IMR-90 (cell line): ENCODE data around the gene FNDC3B. TPM values are rescaled to one million over a fixed set of nuclear protein-coding genes. Genes with fewer than 3 reads are reported as not detected.

Experiments used
- ATAC-seq: fragments of 200-7000 bp; cut with Tn5 transposase; 2 replicates; pipeline ENCODE4 v1.9.1; 2020; ENCODE audit warnings: low read depth, mild to moderate bottlenecking, moderate library complexity
- BruUV-seq: library from RNA; stranded (reverse); fragments of 400-500 nt; replicated peaks from 2 replicates; lab custom pipeline; 2021; lab: Mats Ljungman, UMichigan
- CTCF ChIA-PET: fragments of 300-600 bp; formaldehyde crosslinking; extraction: SDS; loops from one replicate; lab custom pipeline; 2021; ENCODE audit warnings: antibody characterized with exemption; lab: Yijun Ruan, JAX
- POLR2A ChIA-PET: fragments of 300-600 bp; sonication (Branson Sonifier 250); formaldehyde crosslinking; loops from one replicate; lab custom pipeline; 2022; ENCODE audit warnings: antibody characterized with exemption; ENCODE audit not compliant: unreplicated experiment; lab: Charles Lee
- DNase-seq: peaks from one replicate; pipeline ENCODE4 v3.0.0; 2013
- H2AFZ ChIP-seq: replicated peaks from 2 replicates; pipeline ENCODE3; 2013; ENCODE audit warnings: low read length, mild to moderate bottlenecking; ENCODE audit not compliant: poor library complexity
- H2AK5ac ChIP-seq: 2 replicates; pipeline ENCODE4 v1.6.1; 2013; ENCODE audit warnings: low read depth, low read length, inconsistent platforms
- H2AK9ac ChIP-seq: replicated peaks from 2 replicates; pipeline ENCODE3; 2013; ENCODE audit warnings: mild to moderate bottlenecking, low read depth, low read length, moderate library complexity; ENCODE audit not compliant: poor library complexity
- H2BK120ac ChIP-seq: 2 replicates; pipeline ENCODE4 v1.6.1; 2013; ENCODE audit warnings: low read depth, low read length, inconsistent platforms
- H2BK15ac ChIP-seq: 3 replicates; pipeline ENCODE4 v1.6.1; 2013; ENCODE audit warnings: low read depth, low read length, inconsistent platforms
- H2BK20ac ChIP-seq: 2 replicates; pipeline ENCODE4 v1.6.1; 2013; ENCODE audit warnings: low read depth, mild to moderate bottlenecking, inconsistent platforms, low read length, moderate library complexity
- H2BK5ac ChIP-seq: 2 replicates; pipeline ENCODE4 v1.6.1; 2013; ENCODE audit warnings: mild to moderate bottlenecking, low read depth, low read length, inconsistent platforms; ENCODE audit not compliant: poor library complexity, severe bottlenecking
- H3K14ac ChIP-seq: replicated peaks from 2 replicates; pipeline ENCODE4 v1.6.1; 2013; ENCODE audit warnings: low read depth, low read length, inconsistent platforms
- H3K18ac ChIP-seq: 2 replicates; pipeline ENCODE4 v1.6.1; 2013; ENCODE audit warnings: low read depth, low read length, control low read depth
- H3K23ac ChIP-seq: 2 replicates; pipeline ENCODE4 v1.6.1; 2013; ENCODE audit warnings: low read depth, low read length, inconsistent platforms
- H3K27ac ChIP-seq: 2 replicates; pipeline ENCODE4 v1.5.1; 2013; ENCODE audit warnings: mild to moderate bottlenecking, control low read depth, low read length; ENCODE audit not compliant: insufficient read depth
- H3K27me3 ChIP-seq: 2 replicates; pipeline ENCODE4 v1.6.1; 2013; ENCODE audit warnings: low read length; ENCODE audit not compliant: control insufficient read depth, insufficient read depth
- H3K36me3 ChIP-seq: 2 replicates; pipeline ENCODE4 v1.6.1; 2013; ENCODE audit warnings: low read length, mixed read lengths; ENCODE audit not compliant: control insufficient read depth, insufficient read depth
- H3K4ac ChIP-seq: 2 replicates; pipeline ENCODE4 v1.6.1; 2013; ENCODE audit warnings: low read depth, low read length, inconsistent platforms
- H3K4me1 ChIP-seq: 2 replicates; pipeline ENCODE4 v1.6.1; 2013; ENCODE audit warnings: low read length, mixed read lengths; ENCODE audit not compliant: control insufficient read depth, insufficient read depth
- H3K4me2 ChIP-seq: 2 replicates; pipeline ENCODE4 v1.6.1; 2013; ENCODE audit warnings: low read depth, mild to moderate bottlenecking, control low read depth, low read length, moderate library complexity
- H3K4me3 ChIP-seq: 2 replicates; pipeline ENCODE4 v1.5.1; 2013; ENCODE audit warnings: low read depth, mild to moderate bottlenecking, control low read depth, low read length, moderate library complexity; ENCODE audit not compliant: insufficient read depth
- H3K56ac ChIP-seq: 2 replicates; pipeline ENCODE4 v1.6.1; 2013; ENCODE audit warnings: low read length, inconsistent platforms; ENCODE audit not compliant: insufficient read depth; ENCODE audit errors: extremely low read depth
- H3K79me1 ChIP-seq, 2 experiments: 2 replicates each; pipeline ENCODE4 v1.6.1; 2013; ENCODE audit warnings: low read length in 2 of 2, inconsistent platforms in 1 of 2, low read depth in 1 of 2
- H3K9ac ChIP-seq: 2 replicates; pipeline ENCODE4 v1.6.1; 2013; ENCODE audit warnings: low read depth, low read length, control low read depth
- H3K9me1 ChIP-seq: 2 replicates; pipeline ENCODE4 v1.6.1; 2013; ENCODE audit warnings: low read length, inconsistent platforms; ENCODE audit not compliant: insufficient read depth
- H3K9me3 ChIP-seq: 2 replicates; pipeline ENCODE4 v1.6.1; 2013; ENCODE audit warnings: low read length; ENCODE audit not compliant: control insufficient read depth, insufficient read depth
- H4K20me1 ChIP-seq: 2 replicates; pipeline ENCODE4 v1.6.1; 2013; ENCODE audit warnings: low read length, inconsistent platforms; ENCODE audit not compliant: insufficient read depth
- H4K5ac ChIP-seq: 2 replicates; pipeline ENCODE4 v1.6.1; 2013; ENCODE audit warnings: mild to moderate bottlenecking, low read depth, low read length, control low read depth
- H4K8ac ChIP-seq, 2 experiments: 2 replicates each; pipeline ENCODE4 v1.6.1; 2013; ENCODE audit warnings: low read depth in 2 of 2, low read length in 2 of 2, control low read depth in 1 of 2, inconsistent platforms in 1 of 2
- H4K91ac ChIP-seq: 2 replicates; pipeline ENCODE4 v1.6.1; 2013; ENCODE audit warnings: low read depth, low read length, inconsistent platforms; ENCODE audit not compliant: insufficient read depth
- BHLHE40 ChIP-seq: fragments of 150-350 bp; IDR thresholded peaks from 2 replicates; pipeline ENCODE4 v1.6.1; 2016; ENCODE audit warnings: mild to moderate bottlenecking, low read depth, low read length
- CEBPB ChIP-seq: IDR thresholded peaks from 2 replicates; pipeline ENCODE4 v1.6.1; 2012; ENCODE audit warnings: low read depth, low read length, improper control_type of control experiment
- CHD1 ChIP-seq: IDR thresholded peaks from 2 replicates; pipeline ENCODE4 v1.6.1; 2012; ENCODE audit warnings: low read depth, low read length, improper control_type of control experiment
- FOS ChIP-seq: fragments of 150-350 bp; IDR thresholded peaks from 2 replicates; pipeline ENCODE4 v1.6.1; 2016; ENCODE audit warnings: low read depth, low read length
- MAFK ChIP-seq: IDR thresholded peaks from 2 replicates; pipeline ENCODE4 v1.6.1; 2012; ENCODE audit warnings: low read depth, low read length, improper control_type of control experiment
- MXI1 ChIP-seq: IDR thresholded peaks from 2 replicates; pipeline ENCODE4 v1.6.1; 2012; ENCODE audit warnings: low read depth, mild to moderate bottlenecking, low read length, moderate library complexity, borderline replicate concordance
- POLR2A ChIP-seq: IDR thresholded peaks from 2 replicates; pipeline ENCODE4 v1.6.1; 2012; ENCODE audit warnings: mild to moderate bottlenecking, low read depth, low read length
- RAD21 ChIP-seq: IDR thresholded peaks from 2 replicates; pipeline ENCODE4 v1.6.1; 2012; ENCODE audit warnings: low read length, improper control_type of control experiment
- RCOR1 ChIP-seq: IDR thresholded peaks from 2 replicates; pipeline ENCODE4 v1.6.1; 2012; ENCODE audit warnings: mild to moderate bottlenecking, low read length, improper control_type of control experiment; ENCODE audit not compliant: insufficient replicate concordance
- RFX5 ChIP-seq: IDR thresholded peaks from 2 replicates; pipeline ENCODE4 v1.8.0; 2012; ENCODE audit warnings: low read depth, mild to moderate bottlenecking, low read length, moderate library complexity
- SMC3 ChIP-seq: fragments of 150-350 bp; IDR thresholded peaks from 2 replicates; pipeline ENCODE4 v1.6.1; 2016; ENCODE audit warnings: low read depth, mild to moderate bottlenecking, antibody characterized with exemption, low read length, moderate library complexity
- WGBS, 2 experiments: methylation state at CpG; one replicate each; pipeline versions ENCODE4 v1.1.5 to v1.1.7; 2013; ENCODE audit warnings: missing lambda C conversion rate in 2 of 2; ENCODE audit not compliant: insufficient read length in 1 of 2; ENCODE audit errors: extremely low coverage in 2 of 2; 5-methylcytosine and 5-hydroxymethylcytosine counted together
- dilution Hi-C: fragments of 300-500 bp; cut with HindIII; formaldehyde crosslinking; loops from one replicate; pipeline ENCODE4 v1.14.3; 2018; ENCODE audit warnings: low sequenced_read_pairs; ENCODE audit not compliant: unreplicated experiment
- in situ Hi-C: fragments of 300-500 bp; cut with MboI; formaldehyde crosslinking; loops from 3 replicates; pipeline ENCODE4 v1.14.3; 2019; ENCODE audit warnings: low sequenced_read_pairs, inconsistent platforms, mixed read lengths
- intact Hi-C: fragments of 100-400 bp; cut with micrococcal nuclease; formaldehyde crosslinking; loops from 2 replicates; pipeline ENCODE4 v1.10.0; 2022
- polyA plus RNA-seq, 3 experiments: library from polyadenylated mRNA; depleted of rRNA; stranded (reverse); fragments of >200 nt; gene quantifications; 2 replicates each; pipeline ENCODE4 v1.2.3, GENCODE V29; 2012; ENCODE audit warnings: low replicate concordance in 1 of 3
- total RNA-seq: library from RNA; depleted of rRNA; stranded (reverse); fragments of >200 nt; gene quantifications from 2 replicates; pipeline ENCODE4 v1.2.3, GENCODE V29; 2012
- TF ChIP-seq, protein P1 (sequence below): conservative IDR thresholded peaks from 2 replicates; pipeline ENCODE4 v1.5.1; 2012; ENCODE audit warnings: mild to moderate bottlenecking, low read depth, low read length, improper control_type of control experiment
- TF ChIP-seq, protein P2 (sequence below): fragments of 150-350 bp; IDR thresholded peaks from 2 replicates; pipeline ENCODE4 v1.6.1; 2017; ENCODE audit warnings: mild to moderate bottlenecking, antibody characterized with exemption, low read length, low read depth
- TF ChIP-seq, protein P3 (sequence below): fragments of 150-350 bp; IDR thresholded peaks from 2 replicates; pipeline ENCODE4 v1.6.1; 2016; ENCODE audit warnings: low read depth, mild to moderate bottlenecking, low read length, moderate library complexity, borderline replicate concordance

The FNDC3B gene
- total and polyA plus RNA-seq, 2 of the 4 experiments (the other 2 are of a cell fraction), result 23.9 to 150 TPM

DNA sequence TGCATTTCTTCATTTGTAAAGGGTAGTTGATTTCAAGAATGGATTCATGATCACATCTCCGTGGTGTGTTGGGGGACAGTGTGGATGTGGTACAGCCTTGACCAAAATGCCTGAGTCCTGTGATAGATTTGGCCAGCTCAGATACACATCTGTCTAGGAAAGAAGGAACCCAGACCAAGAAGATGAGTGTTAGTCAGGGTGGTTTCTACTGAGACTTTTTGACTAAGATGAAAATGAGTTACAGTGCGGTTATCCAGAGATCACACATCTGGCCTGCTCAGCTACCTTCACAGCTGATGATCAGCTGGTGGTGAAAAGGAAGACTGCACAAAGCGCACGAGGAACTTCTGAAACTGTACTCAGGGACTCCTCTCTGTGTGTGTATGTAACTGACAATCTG lies 68.0 kb downstream of the FNDC3B start:
- Histone ChIP-seq H2AFZ (no peak overlapping the region), H3K36me3 (peaks cover 7% of the 10 kb centered on the region; the same call in 1 of the 2 replicates), H2BK20ac (no peak overlapping the region), H4K5ac (no peak overlapping the region), H3K4me2 (no peak overlapping the region), H3K4me1 (peaks cover 16% of the 10 kb centered on the region), H3K4ac (no peak overlapping the region), H3K18ac (no peak overlapping the region), H3K23ac (peak overlapping the region; percentile 57; the same call in 1 of the 2 replicates), H4K20me1 (peaks cover 92% of the 10 kb centered on the region), H3K9ac (no peak overlapping the region), H3K4me3 (no peak overlapping the region), H3K9me3 (no peaks in the 10 kb centered on the region), H2AK5ac (no peak overlapping the region), H3K9me1 (peaks cover 38% of the 10 kb centered on the region), H2AK9ac (no peak overlapping the region), H4K8ac (no peak overlapping the region), H3K27ac (no peak overlapping the region), H4K91ac (no peak overlapping the region), H3K27me3 (no peaks in the 10 kb centered on the region), H3K79me1 (peaks cover 31 to 83% of the 10 kb centered on the region in 2 experiments), H3K14ac (no peak overlapping the region), H3K56ac (no peak overlapping the region), H2BK5ac (no peak overlapping the region), H2BK15ac (no peak overlapping the region), H2BK120ac (no peak overlapping the region)
- 100% methylated on average over 4 of the region's 4 CpGs; no CpG with 5 or more reads in 1 of the 2 experiments for WGBS, 2 experiments
- CTCF ChIA-PET, result no interaction called here
- BruUV-seq, result no TSS peak
- in situ Hi-C loops (no loop called here), dilution Hi-C loops (no loop called here), intact Hi-C loops (no loop called here)
- TF ChIP-seq FOS (no peak), MAFK (no peak), CEBPB (no peak), POLR2A (no peak), RFX5 (no peak), RAD21 (no peak), BHLHE40 (no peak), RCOR1 (no peak), CHD1 (no peak), SMC3 (no peak), MXI1 (no peak)
- TF ChIP-seq, protein P1, sequence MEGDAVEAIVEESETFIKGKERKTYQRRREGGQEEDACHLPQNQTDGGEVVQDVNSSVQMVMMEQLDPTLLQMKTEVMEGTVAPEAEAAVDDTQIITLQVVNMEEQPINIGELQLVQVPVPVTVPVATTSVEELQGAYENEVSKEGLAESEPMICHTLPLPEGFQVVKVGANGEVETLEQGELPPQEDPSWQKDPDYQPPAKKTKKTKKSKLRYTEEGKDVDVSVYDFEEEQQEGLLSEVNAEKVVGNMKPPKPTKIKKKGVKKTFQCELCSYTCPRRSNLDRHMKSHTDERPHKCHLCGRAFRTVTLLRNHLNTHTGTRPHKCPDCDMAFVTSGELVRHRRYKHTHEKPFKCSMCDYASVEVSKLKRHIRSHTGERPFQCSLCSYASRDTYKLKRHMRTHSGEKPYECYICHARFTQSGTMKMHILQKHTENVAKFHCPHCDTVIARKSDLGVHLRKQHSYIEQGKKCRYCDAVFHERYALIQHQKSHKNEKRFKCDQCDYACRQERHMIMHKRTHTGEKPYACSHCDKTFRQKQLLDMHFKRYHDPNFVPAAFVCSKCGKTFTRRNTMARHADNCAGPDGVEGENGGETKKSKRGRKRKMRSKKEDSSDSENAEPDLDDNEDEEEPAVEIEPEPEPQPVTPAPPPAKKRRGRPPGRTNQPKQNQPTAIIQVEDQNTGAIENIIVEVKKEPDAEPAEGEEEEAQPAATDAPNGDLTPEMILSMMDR, result no peak
- TF ChIP-seq, protein P2, sequence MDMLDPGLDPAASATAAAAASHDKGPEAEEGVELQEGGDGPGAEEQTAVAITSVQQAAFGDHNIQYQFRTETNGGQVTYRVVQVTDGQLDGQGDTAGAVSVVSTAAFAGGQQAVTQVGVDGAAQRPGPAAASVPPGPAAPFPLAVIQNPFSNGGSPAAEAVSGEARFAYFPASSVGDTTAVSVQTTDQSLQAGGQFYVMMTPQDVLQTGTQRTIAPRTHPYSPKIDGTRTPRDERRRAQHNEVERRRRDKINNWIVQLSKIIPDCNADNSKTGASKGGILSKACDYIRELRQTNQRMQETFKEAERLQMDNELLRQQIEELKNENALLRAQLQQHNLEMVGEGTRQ, result no peak
- TF ChIP-seq, protein P3, sequence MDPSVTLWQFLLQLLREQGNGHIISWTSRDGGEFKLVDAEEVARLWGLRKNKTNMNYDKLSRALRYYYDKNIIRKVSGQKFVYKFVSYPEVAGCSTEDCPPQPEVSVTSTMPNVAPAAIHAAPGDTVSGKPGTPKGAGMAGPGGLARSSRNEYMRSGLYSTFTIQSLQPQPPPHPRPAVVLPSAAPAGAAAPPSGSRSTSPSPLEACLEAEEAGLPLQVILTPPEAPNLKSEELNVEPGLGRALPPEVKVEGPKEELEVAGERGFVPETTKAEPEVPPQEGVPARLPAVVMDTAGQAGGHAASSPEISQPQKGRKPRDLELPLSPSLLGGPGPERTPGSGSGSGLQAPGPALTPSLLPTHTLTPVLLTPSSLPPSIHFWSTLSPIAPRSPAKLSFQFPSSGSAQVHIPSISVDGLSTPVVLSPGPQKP, result no peak
- ATAC-seq, result no peak
- DNase-seq, result no peak
- POLR2A ChIA-PET, result no interaction called here
